SK-N-SH (cell line): ENCODE measurements around the gene CCDC91.

Experiments
- CHD2 ChIP-seq: fragments of 150-350 bp; IDR thresholded peaks from 2 replicates; pipeline ENCODE4 v1.6.1; 2018; ENCODE audit warnings: low read length; ENCODE audit not compliant: partially characterized antibody
- EP300 ChIP-seq, 2 experiments: IDR thresholded peaks; 2 replicates each; pipeline versions ENCODE4 v1.4.0 to v1.6.1; 2012; ENCODE audit warnings: borderline replicate concordance in 1 of 2, low read depth in 1 of 2, low read length in 1 of 2
- EZH2phosphoT487 ChIP-seq: fragments of 200-600 bp; sonication (generic); IDR thresholded peaks from 2 replicates; pipeline ENCODE4 v1.6.1; 2017; ENCODE audit warnings: low read depth, mixed run types, mild to moderate bottlenecking, antibody characterized with exemption, moderate library complexity, borderline replicate concordance
- FOXM1 ChIP-seq: IDR thresholded peaks from 2 replicates; pipeline ENCODE4 v1.4.0; 2012; ENCODE audit warnings: low read depth, mild to moderate bottlenecking
- GATA2 ChIP-seq: sonication (generic); formaldehyde crosslinking; IDR thresholded peaks from 2 replicates; pipeline ENCODE4 v1.5.0; 2020; ENCODE audit warnings: mild to moderate bottlenecking, missing genetic modification reagents
- TF ChIP-seq, protein P1 (sequence below): fragments of 200-600 bp; sonication (generic); IDR thresholded peaks from 2 replicates; pipeline ENCODE4 v1.6.1; 2017; ENCODE audit warnings: antibody characterized with exemption, mild to moderate bottlenecking, moderate library complexity
- TF ChIP-seq, protein P2 (sequence below): IDR thresholded peaks from 2 replicates; pipeline ENCODE4 v1.4.0; 2012; ENCODE audit warnings: low read depth

DNA sequence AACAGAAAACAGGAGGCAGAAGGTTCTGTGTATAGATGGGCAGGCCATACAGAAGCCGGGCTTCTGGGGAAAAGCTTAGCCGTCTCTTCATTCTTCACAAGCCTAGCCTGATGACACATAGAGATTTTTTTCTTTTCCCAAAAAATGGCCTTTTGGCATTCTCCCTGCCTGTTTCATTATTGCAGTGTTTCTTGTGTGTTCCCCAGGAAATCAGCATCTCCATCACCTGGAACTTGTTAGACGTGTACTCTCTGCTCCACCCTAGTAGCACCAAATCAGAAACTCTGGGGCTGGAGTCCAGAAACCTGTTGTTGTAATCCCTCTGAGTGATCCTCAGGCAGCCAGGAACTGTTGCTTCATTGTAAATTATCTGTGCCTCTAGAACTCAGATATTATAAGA, 388.1 kb downstream of the CCDC91 start:
- TF ChIP-seq, protein P1, sequence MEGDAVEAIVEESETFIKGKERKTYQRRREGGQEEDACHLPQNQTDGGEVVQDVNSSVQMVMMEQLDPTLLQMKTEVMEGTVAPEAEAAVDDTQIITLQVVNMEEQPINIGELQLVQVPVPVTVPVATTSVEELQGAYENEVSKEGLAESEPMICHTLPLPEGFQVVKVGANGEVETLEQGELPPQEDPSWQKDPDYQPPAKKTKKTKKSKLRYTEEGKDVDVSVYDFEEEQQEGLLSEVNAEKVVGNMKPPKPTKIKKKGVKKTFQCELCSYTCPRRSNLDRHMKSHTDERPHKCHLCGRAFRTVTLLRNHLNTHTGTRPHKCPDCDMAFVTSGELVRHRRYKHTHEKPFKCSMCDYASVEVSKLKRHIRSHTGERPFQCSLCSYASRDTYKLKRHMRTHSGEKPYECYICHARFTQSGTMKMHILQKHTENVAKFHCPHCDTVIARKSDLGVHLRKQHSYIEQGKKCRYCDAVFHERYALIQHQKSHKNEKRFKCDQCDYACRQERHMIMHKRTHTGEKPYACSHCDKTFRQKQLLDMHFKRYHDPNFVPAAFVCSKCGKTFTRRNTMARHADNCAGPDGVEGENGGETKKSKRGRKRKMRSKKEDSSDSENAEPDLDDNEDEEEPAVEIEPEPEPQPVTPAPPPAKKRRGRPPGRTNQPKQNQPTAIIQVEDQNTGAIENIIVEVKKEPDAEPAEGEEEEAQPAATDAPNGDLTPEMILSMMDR = no peak
- TF ChIP-seq EZH2phosphoT487 (no peak), GATA2 (CRISPR knock-in tag) (no peak), FOXM1 (no peak), CHD2 (no peak), EP300 (IDR thresholded peaks at IDR 0.05; ENCODE audit: borderline replicate concordance in 1 of 2, low read depth in 1 of 2, low read length in 1 of 2) (no peak)
- TF ChIP-seq, protein P2, sequence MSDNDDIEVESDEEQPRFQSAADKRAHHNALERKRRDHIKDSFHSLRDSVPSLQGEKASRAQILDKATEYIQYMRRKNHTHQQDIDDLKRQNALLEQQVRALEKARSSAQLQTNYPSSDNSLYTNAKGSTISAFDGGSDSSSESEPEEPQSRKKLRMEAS = no peak
